CD4-positive, CD25-positive, alpha-beta regulatory T cell (primary cell): Measurements from ENCODE around the gene CD2. TPM values are rescaled to one million over a fixed set of nuclear protein-coding genes. Genes with fewer than 3 reads are reported as not detected.
A peak's percentile ranks its signal among the peaks of the same experiment; 100 is the strongest.

Source experiments
- ATAC-seq, 2 donors: fragments of 150-1000 bp; cut with Tn5 transposase; one replicate each; pipeline ENCODE4 v1.10.0; 2021; ENCODE audit warnings: low read depth in 2 of 2, moderate number of reproducible peaks in 2 of 2, moderate library complexity in 1 of 2
- DNase-seq, 3 donors: peaks; one replicate each; pipeline versions ENCODE4 v3.0.0 to v3.0.0-alpha.2; 2012 to 2022; ENCODE audit warnings: mixed read lengths in 1 of 3
- H3K27ac ChIP-seq: one replicate; pipeline ENCODE4 v1.7.0; 2013; ENCODE audit warnings: mild to moderate bottlenecking, low read length; ENCODE audit not compliant: insufficient read depth, poor library complexity, severe bottlenecking
- H3K27me3 ChIP-seq: one replicate; pipeline ENCODE4 v1.7.0; 2013; ENCODE audit warnings: low read length; ENCODE audit not compliant: control insufficient read depth, insufficient read depth
- H3K36me3 ChIP-seq: one replicate; pipeline ENCODE4 v1.7.0; 2013; ENCODE audit warnings: mild to moderate bottlenecking, low read length, moderate library complexity; ENCODE audit not compliant: control insufficient read depth, insufficient read depth
- H3K4me1 ChIP-seq: 2 replicates; pipeline ENCODE4 v1.7.0; 2013; ENCODE audit warnings: mild to moderate bottlenecking, low read length; ENCODE audit not compliant: insufficient read depth, control insufficient read depth, poor library complexity, severe bottlenecking
- H3K4me3 ChIP-seq: one replicate; pipeline ENCODE4 v1.7.0; 2013; ENCODE audit warnings: low read depth, mild to moderate bottlenecking, low read length, moderate library complexity
- H3K9me3 ChIP-seq, 2 experiments: 1 replicate in 1 of 2; 2 replicates in 1 of 2; pipeline ENCODE4 v1.7.0; 2013; ENCODE audit warnings: low read length in 2 of 2, mild to moderate bottlenecking in 1 of 2, moderate library complexity in 1 of 2; ENCODE audit not compliant: control insufficient read depth in 2 of 2
- H3K27ac Mint-ChIP-seq, 3 donors: one replicate each; pipeline ENCODE4 v1.8.0; 2020 to 2022; ENCODE audit warnings: mild to moderate bottlenecking in 3 of 3, mixed read lengths in 3 of 3, moderate library complexity in 2 of 3
- H3K27me3 Mint-ChIP-seq: one replicate; pipeline ENCODE4 v1.8.0; 2022; ENCODE audit warnings: mild to moderate bottlenecking, mixed read lengths
- H3K36me3 Mint-ChIP-seq: one replicate; pipeline ENCODE4 v1.8.0; 2020; ENCODE audit warnings: mixed read lengths
- H3K4me1 Mint-ChIP-seq, 4 donors: one replicate each; pipeline ENCODE4 v1.8.0; 2020 to 2022; ENCODE audit warnings: mixed read lengths in 4 of 4, mild to moderate bottlenecking in 1 of 4
- H3K4me3 Mint-ChIP-seq, 4 donors: one replicate each; pipeline ENCODE4 v1.8.0; 2020 to 2022; ENCODE audit warnings: mild to moderate bottlenecking in 4 of 4, mixed read lengths in 4 of 4, moderate library complexity in 3 of 4
- H3K9me3 Mint-ChIP-seq, 7 donors: one replicate each; pipeline ENCODE4 v1.8.0; 2020 to 2022; ENCODE audit warnings: mixed read lengths in 7 of 7, mild to moderate bottlenecking in 3 of 7, moderate library complexity in 2 of 7
- polyA plus RNA-seq, 4 donors: library from polyadenylated mRNA; unstranded; fragments of 300-500 nt; fragmentation: Illumina TruSeq; gene quantifications; one replicate each; pipeline ENCODE4 v1.2.3, GENCODE V29; 2021
- total RNA-seq: library from RNA; stranded (reverse); gene quantifications from one replicate; pipeline ENCODE4 v1.2.3, GENCODE V29; 2022

The CD2 gene
- total and polyA plus RNA-seq, 5 donors from 2014 or later, result 192 to 457 (median 349) TPM

- Mint-ChIP-seq H3K27ac (peak overlapping the region; percentile 97 to 99 (median 98)), H3K36me3 (peaks cover 64% of the 10 kb centered on the region), H3K27me3 (no peaks in the 10 kb centered on the region), H3K4me1 (peaks cover 45 to 100% (median 82%) of the 10 kb centered on the region in 4 donors), H3K9me3 (no peaks in the 10 kb centered on the region), H3K4me3 (peak overlapping the region; percentile 28 to 83 (median 77))
- H3K4me3 ChIP-seq, result peak overlapping the region; percentile 71
- DNase-seq, result no peak
- no peaks in the 10 kb centered on the region for H3K27me3 ChIP-seq
- H3K4me1 ChIP-seq, result peaks cover 92% of the 10 kb centered on the region
- peaks cover 48% of the 10 kb centered on the region for H3K36me3 ChIP-seq
- ATAC-seq, result no peak
- peak overlapping the region; percentile 89 for H3K27ac ChIP-seq
- H3K9me3 ChIP-seq, result no peaks in the 10 kb centered on the region
Measured at GRCh38 chr1:116767782-116768382, 13.7 kb downstream of the CD2 start.

GRCh38 chr1:116768416-116769103, 14.3 kb downstream of the CD2 start:
- Histone ChIP-seq H3K27ac (peak overlapping the region; percentile 89), H3K27me3 (no peaks in the 10 kb centered on the region), H3K36me3 (peaks cover 48% of the 10 kb centered on the region), H3K9me3 (no peaks in the 10 kb centered on the region), H3K4me1 (peaks cover 85% of the 10 kb centered on the region), H3K4me3 (peak overlapping the region; percentile 71)
- no peak for DNase-seq
- Mint-ChIP-seq H3K36me3 (peaks cover 59% of the 10 kb centered on the region), H3K27me3 (no peaks in the 10 kb centered on the region), H3K9me3 (no peaks in the 10 kb centered on the region), H3K27ac (peak overlapping the region; percentile 97 to 99 (median 98)), H3K4me3 (peak overlapping the region; percentile 28 to 83 (median 77)), H3K4me1 (peaks cover 38 to 99% (median 79%) of the 10 kb centered on the region in 4 donors)
- ATAC-seq, result no peak

DNA sequence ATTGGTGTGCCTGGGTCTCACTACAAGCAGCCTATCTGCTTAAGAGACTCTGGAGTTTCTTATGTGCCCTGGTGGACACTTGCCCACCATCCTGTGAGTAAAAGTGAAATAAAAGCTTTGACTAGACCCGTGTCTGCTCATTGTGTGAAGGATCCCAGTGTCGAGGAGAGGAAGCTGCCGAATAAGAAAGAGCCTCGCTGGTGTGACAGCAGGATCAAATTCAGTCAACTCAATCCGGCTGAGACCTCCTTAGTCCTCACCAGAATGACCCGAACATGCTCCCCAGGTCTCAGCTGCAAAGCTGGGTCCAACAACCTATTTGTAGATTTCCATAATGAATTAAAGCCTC, 14.8 kb downstream of the CD2 start:
- Histone ChIP-seq H3K9me3 (no peaks in the 10 kb centered on the region), H3K4me1 (peaks cover 80% of the 10 kb centered on the region), H3K4me3 (peak overlapping the region; percentile 71), H3K36me3 (peaks cover 44% of the 10 kb centered on the region), H3K27ac (peak overlapping the region; percentile 89), H3K27me3 (no peaks in the 10 kb centered on the region)
- H3K4me1 Mint-ChIP-seq, result peaks cover 36 to 95% (median 75%) of the 10 kb centered on the region in 4 donors
- peak overlapping the region; percentile 97 to 99 (median 98) for H3K27ac Mint-ChIP-seq
- no peaks in the 10 kb centered on the region for H3K9me3 Mint-ChIP-seq
- peak overlapping the region; percentile 27 to 83 (median 77) for H3K4me3 Mint-ChIP-seq
- DNase-seq (peak in 1 of 3 donors; percentile 61), ATAC-seq (no peak)
- H3K27me3 Mint-ChIP-seq, result no peaks in the 10 kb centered on the region
- peaks cover 55% of the 10 kb centered on the region for H3K36me3 Mint-ChIP-seq

GRCh38 chr1:116769561-116769977, 15.3 kb downstream of the CD2 start:
- H3K9me3 Mint-ChIP-seq, result no peaks in the 10 kb centered on the region
- H3K9me3 ChIP-seq, result no peaks in the 10 kb centered on the region
- H3K27me3 Mint-ChIP-seq, result no peaks in the 10 kb centered on the region
- H3K27ac ChIP-seq, result peak overlapping the region; percentile 89
- peak; percentile 84 to 88 for ATAC-seq
- H3K36me3 Mint-ChIP-seq, result peaks cover 51% of the 10 kb centered on the region
- peak overlapping the region; percentile 71 for H3K4me3 ChIP-seq
- H3K36me3 ChIP-seq, result peaks cover 40% of the 10 kb centered on the region
- peak overlapping the region; percentile 27 to 83 (median 77) for H3K4me3 Mint-ChIP-seq
- peak overlapping the region; percentile 97 to 99 (median 98) for H3K27ac Mint-ChIP-seq
- peak; percentile 61 to 94 (median 84) for DNase-seq
- H3K27me3 ChIP-seq, result no peaks in the 10 kb centered on the region
- peaks cover 36 to 90% (median 73%) of the 10 kb centered on the region in 4 donors for H3K4me1 Mint-ChIP-seq
- H3K4me1 ChIP-seq, result peaks cover 75% of the 10 kb centered on the region

- DNase-seq (no peak), ATAC-seq (no peak)
- peaks cover 36 to 86% (median 69%) of the 10 kb centered on the region in 4 donors for H3K4me1 Mint-ChIP-seq
- H3K9me3 Mint-ChIP-seq, result no peaks in the 10 kb centered on the region
- Histone ChIP-seq H3K4me1 (peaks cover 71% of the 10 kb centered on the region), H3K27me3 (no peaks in the 10 kb centered on the region), H3K9me3 (no peaks in the 10 kb centered on the region), H3K4me3 (peak overlapping the region; percentile 71), H3K36me3 (peaks cover 37% of the 10 kb centered on the region), H3K27ac (peak overlapping the region; percentile 89)
- H3K27me3 Mint-ChIP-seq, result no peaks in the 10 kb centered on the region
- peaks cover 46% of the 10 kb centered on the region for H3K36me3 Mint-ChIP-seq
- H3K27ac Mint-ChIP-seq, result peak overlapping the region; percentile 97 to 99 (median 98)
- peak overlapping the region; percentile 27 to 83 (median 77) for H3K4me3 Mint-ChIP-seq
Measured at GRCh38 chr1:116769994-116770393, 15.8 kb downstream of the CD2 start.

GRCh38 chr1:116770625-116771024, 16.4 kb downstream of the CD2 start:
- H3K9me3 Mint-ChIP-seq, result no peaks in the 10 kb centered on the region
- H3K4me1 Mint-ChIP-seq, result peaks cover 34 to 80% (median 64%) of the 10 kb centered on the region in 4 donors
- Histone ChIP-seq H3K27ac (peak overlapping the region; percentile 89), H3K4me1 (peaks cover 65% of the 10 kb centered on the region), H3K4me3 (peak overlapping the region; percentile 71), H3K36me3 (peaks cover 31% of the 10 kb centered on the region), H3K9me3 (no peaks in the 10 kb centered on the region), H3K27me3 (no peaks in the 10 kb centered on the region)
- DNase-seq (peak in 2 of 3 donors; percentile 32 to 57), ATAC-seq (no peak)
- H3K27me3 Mint-ChIP-seq, result no peaks in the 10 kb centered on the region
- H3K27ac Mint-ChIP-seq, result peak overlapping the region; percentile 97 to 99 (median 98)
- peak overlapping the region; percentile 27 to 83 (median 77) for H3K4me3 Mint-ChIP-seq
- peaks cover 40% of the 10 kb centered on the region for H3K36me3 Mint-ChIP-seq

- H3K27me3 Mint-ChIP-seq, result no peaks in the 10 kb centered on the region
- H3K27ac ChIP-seq, result no peak overlapping the region
- peaks cover 26% of the 10 kb centered on the region for H3K36me3 Mint-ChIP-seq
- H3K9me3 ChIP-seq, result no peaks in the 10 kb centered on the region
- DNase-seq, result no peak
- H3K27me3 ChIP-seq, result no peaks in the 10 kb centered on the region
- H3K4me1 ChIP-seq, result peaks cover 50% of the 10 kb centered on the region
- H3K27ac Mint-ChIP-seq, result peak overlapping the region; percentile 83 to 98 (median 90)
- peaks cover 0 to 2% (median 0%) of the 10 kb centered on the region in 7 donors for H3K9me3 Mint-ChIP-seq
- H3K4me1 Mint-ChIP-seq, result peaks cover 35 to 70% (median 52%) of the 10 kb centered on the region in 4 donors
- no peak for ATAC-seq
- peak overlapping the region in 1 of 4 donors; percentile 48 for H3K4me3 Mint-ChIP-seq
- peaks cover 19% of the 10 kb centered on the region for H3K36me3 ChIP-seq
- H3K4me3 ChIP-seq, result no peak overlapping the region
Measured at GRCh38 chr1:116771997-116772647, 17.9 kb downstream of the CD2 start.
